A673 (cell line): ENCODE measurements around the gene ADIG. TPM values are rescaled to one million over a fixed set of nuclear protein-coding genes. Genes with fewer than 3 reads are reported as not detected.

ENCODE experiments used
- BruUV-seq: library from RNA; stranded (reverse); fragments of 400-500 nt; replicated peaks from 2 replicates; lab custom pipeline; 2021; lab: Mats Ljungman, UMichigan
- CTCF ChIA-PET: fragments of 300-600 bp; sonication (Branson Sonifier 250); formaldehyde crosslinking; loops from one replicate; lab custom pipeline; 2022; ENCODE audit warnings: antibody characterized with exemption; lab: Charles Lee
- POLR2A ChIA-PET: fragments of 300-600 bp; sonication (Branson Sonifier 250); formaldehyde crosslinking; loops from one replicate; lab custom pipeline; 2022; ENCODE audit warnings: antibody characterized with exemption; ENCODE audit not compliant: low non-redundant PET; lab: Charles Lee
- DNase-seq: peaks from one replicate; pipeline ENCODE4 v3.0.0-alpha.2; 2015; ENCODE audit warnings: low spot score
- H3K27ac ChIP-seq: fragments of 200-600 bp; sonication (generic); 2 replicates; pipeline ENCODE4 v1.5.1; 2016; ENCODE audit warnings: mixed run types, low read depth, mild to moderate bottlenecking, mixed read lengths, antibody characterized with exemption, low read length; ENCODE audit not compliant: poor library complexity, severe bottlenecking
- H3K27me3 ChIP-seq: fragments of 200-600 bp; sonication (generic); replicated peaks from 2 replicates; pipeline ENCODE4 v1.6.1; 2017; ENCODE audit warnings: mixed run types, low read depth, mild to moderate bottlenecking, mixed read lengths, antibody characterized with exemption, low read length; ENCODE audit not compliant: insufficient read depth, poor library complexity
- H3K36me3 ChIP-seq: fragments of 200-600 bp; sonication (generic); 2 replicates; pipeline ENCODE4 v1.6.1; 2016; ENCODE audit warnings: mixed run types, mild to moderate bottlenecking, mixed read lengths, antibody characterized with exemption, low read length; ENCODE audit not compliant: insufficient read depth, poor library complexity, severe bottlenecking
- H3K4me1 ChIP-seq: fragments of 200-600 bp; sonication (generic); 2 replicates; pipeline ENCODE4 v1.6.1; 2017; ENCODE audit warnings: mixed run types, mild to moderate bottlenecking, mixed read lengths, antibody characterized with exemption, low read length; ENCODE audit not compliant: insufficient read depth, poor library complexity, severe bottlenecking
- H3K4me3 ChIP-seq: fragments of 200-600 bp; sonication (generic); 2 replicates; pipeline ENCODE4 v1.5.1; 2016; ENCODE audit warnings: low read depth, mixed run types, mild to moderate bottlenecking, mixed read lengths, low read length; ENCODE audit not compliant: poor library complexity, severe bottlenecking
- H3K9me3 ChIP-seq: fragments of 200-600 bp; sonication (generic); 2 replicates; pipeline ENCODE4 v1.6.1; 2016; ENCODE audit warnings: mixed run types, low read depth, mild to moderate bottlenecking, mixed read lengths, antibody characterized with exemption, low read length; ENCODE audit not compliant: poor library complexity, severe bottlenecking
- EZH2 ChIP-seq: fragments of 200-600 bp; sonication (generic); IDR thresholded peaks from 2 replicates; pipeline ENCODE4 v1.6.1; 2017; ENCODE audit warnings: borderline replicate concordance, low read depth, mild to moderate bottlenecking, mixed read lengths, antibody characterized with exemption, low read length; ENCODE audit not compliant: poor library complexity, severe bottlenecking
- intact Hi-C: fragments of 100-400 bp; cut with micrococcal nuclease; formaldehyde crosslinking; loops from one replicate; pipeline ENCODE4 v1.10.0; 2022; ENCODE audit not compliant: unreplicated experiment
- total RNA-seq: library from RNA; stranded (reverse); gene quantifications from 2 replicates; pipeline ENCODE4 v1.2.3, GENCODE V29; 2021
- TF ChIP-seq, protein P1 (sequence below): fragments of 300-800, 200-600 bp; sonication (generic); conservative IDR thresholded peaks from 2 replicates; pipeline ENCODE4 v1.5.1; 2017; ENCODE audit warnings: low read depth, mild to moderate bottlenecking, antibody characterized with exemption, low read length, moderate library complexity, mixed read lengths

Gene ADIG
- total RNA-seq, 1 experiment from 2014 or later, result not detected

- no TSS peak for BruUV-seq
- TF ChIP-seq EZH2, result no peak
- TF ChIP-seq, protein P1, sequence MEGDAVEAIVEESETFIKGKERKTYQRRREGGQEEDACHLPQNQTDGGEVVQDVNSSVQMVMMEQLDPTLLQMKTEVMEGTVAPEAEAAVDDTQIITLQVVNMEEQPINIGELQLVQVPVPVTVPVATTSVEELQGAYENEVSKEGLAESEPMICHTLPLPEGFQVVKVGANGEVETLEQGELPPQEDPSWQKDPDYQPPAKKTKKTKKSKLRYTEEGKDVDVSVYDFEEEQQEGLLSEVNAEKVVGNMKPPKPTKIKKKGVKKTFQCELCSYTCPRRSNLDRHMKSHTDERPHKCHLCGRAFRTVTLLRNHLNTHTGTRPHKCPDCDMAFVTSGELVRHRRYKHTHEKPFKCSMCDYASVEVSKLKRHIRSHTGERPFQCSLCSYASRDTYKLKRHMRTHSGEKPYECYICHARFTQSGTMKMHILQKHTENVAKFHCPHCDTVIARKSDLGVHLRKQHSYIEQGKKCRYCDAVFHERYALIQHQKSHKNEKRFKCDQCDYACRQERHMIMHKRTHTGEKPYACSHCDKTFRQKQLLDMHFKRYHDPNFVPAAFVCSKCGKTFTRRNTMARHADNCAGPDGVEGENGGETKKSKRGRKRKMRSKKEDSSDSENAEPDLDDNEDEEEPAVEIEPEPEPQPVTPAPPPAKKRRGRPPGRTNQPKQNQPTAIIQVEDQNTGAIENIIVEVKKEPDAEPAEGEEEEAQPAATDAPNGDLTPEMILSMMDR, result peak; percentile 36; the same call in 1 of the 2 replicates
- no peak overlapping the region for H3K4me3 ChIP-seq
- H3K9me3 ChIP-seq, result no peaks in the 10 kb centered on the region
- H3K27ac ChIP-seq, result no peak overlapping the region
- POLR2A ChIA-PET, result no interaction called here
- CTCF ChIA-PET, result no interaction called here
- H3K27me3 ChIP-seq, result no peaks in the 10 kb centered on the region
- H3K4me1 ChIP-seq, result no peaks in the 10 kb centered on the region
- H3K36me3 ChIP-seq, result peaks cover 62% of the 10 kb centered on the region
- intact Hi-C loops, result no loop called here
- DNase-seq, result peak; percentile 24
Observed at GRCh38 chr20:38550274-38550673, 30.7 kb upstream of the ADIG start.

GRCh38 chr20:38551056-38551626 lies 29.9 kb upstream of the ADIG start:
- Histone ChIP-seq H3K9me3 (no peaks in the 10 kb centered on the region), H3K4me1 (no peaks in the 10 kb centered on the region), H3K4me3 (no peak overlapping the region), H3K27me3 (no peaks in the 10 kb centered on the region), H3K36me3 (peaks cover 64% of the 10 kb centered on the region), H3K27ac (no peak overlapping the region)
- ChIA-PET CTCF (no interaction called here), POLR2A (no interaction called here)
- no peak for DNase-seq
- no TSS peak for BruUV-seq
- intact Hi-C loops, result no loop called here
- TF ChIP-seq EZH2, result no peak
- TF ChIP-seq, protein P1, result no peak

DNA sequence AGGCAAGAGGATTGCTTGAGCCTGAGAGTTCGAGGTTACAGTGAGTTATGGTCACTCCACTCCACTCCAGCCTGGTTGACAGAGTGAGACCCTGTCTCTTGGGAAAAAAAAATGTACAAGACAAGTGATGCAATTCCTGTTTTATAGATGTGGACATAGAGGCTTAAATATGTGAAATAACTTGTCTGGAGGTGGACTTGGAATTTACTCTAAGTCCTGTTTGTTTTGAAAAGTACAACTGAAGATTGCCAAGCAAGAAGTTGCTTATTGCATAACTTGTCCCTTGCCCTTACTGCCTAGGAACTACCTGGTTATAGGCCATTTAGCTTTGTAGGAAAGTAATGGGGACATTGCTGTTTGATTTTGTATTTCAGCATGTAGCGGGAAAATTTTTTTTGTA lies 26.0 kb upstream of the ADIG start:
- Histone ChIP-seq H3K4me1 (no peaks in the 10 kb centered on the region), H3K27ac (no peak overlapping the region), H3K36me3 (peaks cover 67% of the 10 kb centered on the region), H3K27me3 (no peaks in the 10 kb centered on the region), H3K4me3 (no peak overlapping the region), H3K9me3 (no peaks in the 10 kb centered on the region)
- intact Hi-C loops, result no loop called here
- TF ChIP-seq, protein P1, result no peak
- no peak for TF ChIP-seq EZH2
- ChIA-PET CTCF (no interaction called here), POLR2A (no interaction called here)
- no peak for DNase-seq
- BruUV-seq, result no TSS peak
